NCI-H1694 (cell line): ENCODE results near the gene MYO3B.
"Not testable (repeated sequence)": the region's sequence is repeated elsewhere in the genome, so short reads cannot be mapped to it uniquely, and the experiment has no call there.

Experiments
- DNase-seq: peaks from one replicate; lab custom pipeline; 2025; lab: John Stamatoyannopoulos, UW

MYO3B gene

DNA sequence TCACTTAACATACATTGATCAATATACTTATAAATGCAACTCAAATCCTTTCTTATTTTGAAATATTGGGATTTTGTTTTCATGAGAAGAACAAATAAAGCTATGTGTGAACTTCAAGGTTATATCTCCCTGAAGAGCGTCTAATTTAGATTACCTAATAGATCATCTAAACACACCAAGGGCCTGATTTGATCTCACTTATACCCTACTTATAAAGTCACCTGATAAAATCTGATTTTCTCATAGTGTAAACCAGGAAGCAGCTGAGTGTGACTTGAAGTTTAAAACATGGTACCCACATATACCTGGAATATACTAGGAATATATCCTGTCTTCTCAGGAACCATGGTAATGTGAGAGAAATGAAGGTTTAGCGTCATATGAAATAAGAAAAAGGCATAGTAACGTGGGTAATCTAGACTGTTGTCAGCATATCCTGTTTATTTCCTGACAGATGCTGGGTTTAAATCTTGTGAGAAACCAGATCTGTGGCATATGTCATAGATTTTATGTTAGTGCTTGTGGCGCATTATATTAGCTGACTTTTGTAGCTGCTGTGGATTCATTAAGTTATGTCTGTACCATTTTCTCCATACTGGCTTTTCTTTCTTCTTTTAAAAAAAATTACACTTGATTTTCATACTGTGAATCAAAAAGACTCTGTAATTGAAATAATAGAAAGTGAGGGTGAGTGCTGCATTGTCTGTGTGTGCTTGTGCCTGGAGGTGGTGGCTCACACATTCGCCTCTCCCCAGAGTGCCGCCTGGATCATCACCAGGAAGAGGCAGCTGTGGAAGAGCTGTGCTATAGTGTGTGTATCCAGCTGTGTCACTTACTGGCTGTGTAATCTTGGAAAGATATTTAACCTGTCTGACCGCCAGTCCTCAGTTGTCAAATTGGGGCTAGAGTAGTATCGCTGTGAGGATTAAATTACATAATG is 164.0 kb downstream of the MYO3B start:
- DNase-seq: peak; percentile 22

DNA sequence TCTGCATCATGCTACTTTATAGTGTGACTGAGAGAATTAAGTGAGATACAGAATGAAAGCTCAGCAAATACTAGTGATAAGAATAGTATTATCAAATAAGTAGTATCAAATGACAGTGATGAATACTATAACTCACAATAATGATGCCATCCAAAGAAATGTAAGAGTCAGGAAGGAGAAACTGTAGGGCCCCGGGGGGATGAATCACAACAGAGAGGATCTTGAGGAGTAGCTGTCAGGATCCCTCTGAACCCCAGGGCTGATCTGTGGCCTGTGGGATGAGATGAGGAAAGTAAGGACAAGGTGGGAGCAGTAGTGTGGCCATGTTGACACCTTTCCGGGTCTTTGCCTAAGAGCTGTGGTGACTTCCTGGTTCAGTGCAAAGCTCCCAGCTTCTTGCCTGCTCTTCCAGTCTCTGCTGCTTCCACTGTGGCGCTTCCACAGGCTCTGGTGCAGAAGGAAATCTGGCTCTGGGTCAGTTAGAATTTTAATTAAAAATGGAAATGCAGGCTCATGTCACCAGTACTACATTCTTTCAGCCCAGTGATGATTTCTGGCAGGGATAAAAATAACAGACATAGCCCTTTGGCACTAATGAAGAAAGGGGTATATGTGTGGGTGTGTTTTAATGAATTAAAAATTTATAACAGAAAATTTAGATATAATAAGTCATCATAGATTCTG is 166.9 kb downstream of the MYO3B start:
- DNase-seq: no peak

DNA sequence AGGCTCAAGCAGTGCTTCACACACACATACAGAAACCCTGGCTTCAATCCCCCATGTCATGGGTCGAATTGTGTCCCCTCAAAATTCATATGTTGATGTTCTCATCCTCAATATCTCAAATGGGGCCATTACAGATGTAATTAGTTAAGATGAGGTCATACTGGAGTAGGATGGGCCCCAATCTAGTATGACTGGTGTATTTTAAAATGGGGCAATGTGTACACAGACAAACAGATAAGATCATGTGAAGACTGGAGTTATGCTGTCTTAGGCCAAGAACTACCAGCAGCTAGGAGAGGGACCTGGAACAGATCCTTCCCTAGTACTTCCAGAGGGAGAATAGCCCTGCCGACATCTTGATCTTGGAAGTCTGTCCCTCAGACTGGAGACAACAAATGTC is 167.7 kb downstream of the MYO3B start:
- no peak for DNase-seq

DNA sequence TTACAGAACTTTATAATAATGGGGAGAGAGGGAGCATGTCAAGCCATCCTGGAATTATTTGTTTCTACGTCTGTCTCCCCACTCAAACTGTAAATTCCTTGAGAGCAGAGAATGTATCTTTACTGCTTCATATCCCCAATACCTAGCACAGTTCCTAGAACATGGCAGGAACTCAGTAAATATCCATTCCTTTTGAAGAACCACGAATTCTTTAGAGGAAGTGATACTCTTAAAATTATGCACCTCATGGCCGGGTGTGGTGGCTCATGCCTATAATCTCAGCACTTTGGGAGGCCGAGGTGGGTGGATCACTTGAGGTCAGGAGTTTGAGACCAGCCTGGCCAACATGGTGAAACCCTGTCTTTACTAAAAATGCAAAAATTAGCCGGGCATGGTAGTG is 171.3 kb downstream of the MYO3B start:
- DNase-seq: not testable (repeated sequence)

DNA sequence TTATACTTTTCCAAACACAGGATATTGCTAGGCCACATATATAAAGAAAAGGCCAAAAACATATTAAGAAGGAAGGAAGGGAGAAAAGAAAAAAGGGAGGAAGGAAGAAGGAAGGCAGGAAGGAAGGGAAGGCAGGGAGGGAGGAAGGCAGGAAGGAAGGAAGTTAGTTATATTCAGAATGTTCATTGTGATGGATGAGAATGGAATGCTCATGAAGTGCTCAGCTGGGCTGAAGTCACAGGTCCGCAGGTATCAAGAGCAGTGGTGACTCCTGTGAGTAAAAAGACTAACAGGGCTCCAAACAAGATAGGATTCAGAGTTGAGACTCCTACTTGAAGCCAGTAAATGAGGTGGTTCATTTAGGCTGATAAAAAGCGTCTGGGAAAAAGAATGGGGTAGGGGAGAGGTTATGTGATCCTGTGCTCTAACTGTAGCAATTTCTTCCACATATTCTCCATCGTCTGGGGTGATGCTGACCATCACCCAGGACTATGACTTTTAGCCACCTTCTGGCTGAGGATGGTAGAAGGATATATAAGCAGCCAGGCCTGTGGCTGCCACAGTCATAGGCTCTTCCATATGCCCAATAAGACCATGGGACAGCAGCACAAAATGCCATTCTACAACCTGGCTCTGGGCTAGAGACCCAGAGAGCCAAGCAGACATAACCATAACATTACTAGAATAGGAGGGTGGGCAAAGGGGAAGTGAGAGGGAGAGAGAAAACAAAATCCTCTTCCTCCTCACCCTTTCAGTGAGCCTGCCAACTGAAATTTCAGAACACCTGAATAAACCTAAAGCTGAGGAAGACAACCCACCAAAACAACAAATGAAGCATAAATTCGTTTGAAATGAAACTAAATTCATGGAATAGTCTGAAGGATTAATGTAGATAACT is 173.2 kb downstream of the MYO3B start:
- no peak for DNase-seq

- DNase-seq: no peak
Measured at GRCh38 chr2:170353723-170354122, 175.8 kb downstream of the MYO3B start.

GRCh38 chr2:170354388-170354787 is 176.4 kb downstream of the MYO3B start:
- no peak for DNase-seq

- no peak for DNase-seq
Measured at GRCh38 chr2:170354855-170355780, 177.2 kb downstream of the MYO3B start.

DNA sequence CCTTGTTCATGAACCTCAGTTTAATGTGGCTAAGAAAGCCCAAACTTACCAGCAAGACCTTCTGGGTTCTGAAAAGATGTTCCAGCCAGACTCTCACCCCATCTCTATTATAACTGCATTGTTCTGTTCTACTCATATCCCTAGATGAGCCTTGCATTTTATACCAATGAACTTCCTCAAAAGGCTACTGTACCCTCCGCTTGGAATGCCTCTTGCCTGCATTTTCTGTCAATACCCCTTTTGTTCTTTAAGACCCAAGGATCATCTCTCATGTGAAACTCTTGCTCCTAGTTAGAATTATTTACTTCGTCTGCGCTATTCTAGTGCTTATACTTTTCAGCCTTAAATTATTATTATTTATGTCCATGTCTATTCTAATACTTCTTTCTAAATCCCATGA is 181.5 kb downstream of the MYO3B start:
- no peak for DNase-seq

DNA sequence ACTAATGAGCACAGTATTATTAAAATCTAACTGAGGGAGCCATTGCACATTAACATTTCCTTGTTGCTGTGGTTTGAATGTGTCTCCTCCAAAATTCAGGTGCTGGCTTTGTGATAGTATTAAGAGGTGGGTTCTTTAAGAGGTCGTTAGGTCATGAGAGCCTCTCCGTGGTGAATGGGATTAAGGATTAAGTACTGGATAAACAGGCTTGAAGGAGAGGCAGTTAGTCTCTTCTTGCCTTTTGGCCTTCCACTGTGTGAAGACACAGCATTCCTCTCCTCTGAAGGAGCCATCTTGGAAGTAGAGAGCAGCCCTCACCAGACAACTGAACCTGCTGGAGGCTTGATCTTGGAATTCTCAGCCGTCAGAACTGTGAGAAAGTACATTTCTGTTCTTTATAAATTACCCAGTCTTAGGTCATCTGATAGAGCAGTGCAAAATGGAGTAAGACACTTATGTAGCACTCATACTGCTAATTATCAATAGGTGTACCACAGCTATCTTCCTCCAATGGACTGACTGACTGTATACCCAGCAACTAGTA is 182.7 kb downstream of the MYO3B start:
- no peak for DNase-seq

DNA sequence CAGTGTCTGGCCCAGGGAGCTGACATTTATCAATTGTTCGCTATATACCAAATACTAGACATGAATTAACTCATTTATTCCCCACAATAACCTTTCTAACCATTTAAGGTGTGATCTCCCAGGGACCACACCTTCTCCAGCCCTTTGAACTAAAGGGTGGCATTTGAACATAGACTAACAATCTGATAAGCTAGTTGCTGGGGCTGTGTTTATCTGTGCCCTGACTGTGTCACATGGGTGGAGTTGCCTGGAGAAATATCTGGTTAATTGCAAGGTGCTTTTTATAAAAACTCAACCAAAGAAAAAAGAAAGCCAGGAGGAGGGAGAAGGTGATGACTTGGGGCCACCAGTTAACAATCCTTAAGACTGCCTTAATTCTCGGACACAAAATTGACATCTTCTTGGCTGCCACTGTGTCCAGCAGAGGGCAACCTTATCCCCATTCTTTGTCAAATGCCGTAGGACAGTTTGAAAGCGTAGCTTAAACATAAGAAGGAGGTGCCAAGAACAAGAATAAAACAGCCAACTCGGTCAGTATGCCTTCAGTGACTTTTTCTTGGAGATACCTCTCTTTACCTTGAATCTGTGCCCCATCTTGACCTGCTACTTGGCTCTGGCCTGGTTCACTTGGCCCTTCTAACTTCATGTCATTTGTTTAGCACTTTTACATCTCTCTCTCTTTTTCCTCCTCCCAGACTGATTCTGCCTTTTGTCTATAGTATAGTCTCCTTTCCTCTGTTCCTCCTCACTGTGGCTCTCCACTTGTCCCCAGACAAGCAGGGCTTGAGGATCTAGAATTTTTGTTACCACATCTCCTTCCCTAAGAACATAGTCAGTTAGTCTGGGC is 183.4 kb downstream of the MYO3B start:
- DNase-seq: peak; percentile 6

- DNase-seq: no peak
Measured at GRCh38 chr2:170362313-170362870, 184.4 kb downstream of the MYO3B start.

DNA sequence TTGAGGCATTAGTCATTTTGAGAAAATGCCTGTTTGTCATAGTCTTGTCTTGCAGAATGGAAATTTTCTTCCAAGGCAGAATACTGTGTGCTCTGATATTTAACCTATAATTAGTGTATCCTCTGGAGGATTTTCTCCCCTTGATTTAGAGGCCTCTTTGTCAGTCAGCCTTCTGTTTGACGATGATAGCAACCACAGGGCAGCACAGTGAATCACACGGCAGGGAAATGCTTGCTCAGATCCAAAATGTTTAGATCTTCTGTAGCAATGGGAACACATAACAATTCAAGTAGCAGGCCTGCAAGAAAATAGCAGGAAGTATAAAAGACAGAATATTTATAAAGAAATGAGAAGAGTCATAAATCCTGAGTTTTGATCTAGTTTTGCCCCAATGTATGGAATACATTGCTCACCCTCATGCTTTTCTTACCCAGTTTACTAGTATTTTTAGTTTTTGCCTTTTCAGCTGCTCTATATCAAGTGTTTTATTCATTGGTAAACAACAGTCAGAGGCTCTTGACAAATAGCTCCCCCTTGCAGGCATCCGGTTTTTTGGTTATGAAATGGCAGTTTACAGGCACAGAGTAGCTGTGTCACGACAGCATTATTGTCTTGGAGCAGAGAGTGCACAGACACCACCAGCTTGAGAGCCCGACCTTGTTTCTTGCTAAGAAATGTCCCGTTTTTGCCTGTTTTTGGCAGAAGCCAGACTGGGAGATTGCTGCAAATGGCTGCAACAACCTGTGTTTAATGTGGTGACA is 185.1 kb downstream of the MYO3B start:
- DNase-seq: no peak

DNA sequence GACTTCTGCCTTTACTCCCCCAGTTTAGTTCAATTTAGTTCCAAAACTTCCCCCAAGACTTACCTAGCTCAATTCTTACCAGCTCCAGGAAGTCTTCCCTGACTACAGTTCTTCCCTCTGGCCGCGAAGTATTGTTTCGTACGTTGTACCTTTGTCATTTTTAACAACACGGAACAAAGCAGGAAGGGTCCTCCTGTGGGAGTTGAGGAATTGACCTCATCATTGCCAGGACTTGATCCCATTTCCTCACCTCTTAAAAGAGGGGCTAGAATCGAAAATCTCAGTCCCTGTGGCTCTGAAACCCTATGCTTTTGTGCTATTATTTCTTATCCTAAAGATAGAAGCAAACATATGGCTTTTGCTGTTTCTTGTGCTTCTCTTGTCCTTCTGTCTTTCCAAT is 187.1 kb downstream of the MYO3B start:
- DNase-seq: no peak

GRCh38 chr2:170365686-170366085 is 187.7 kb downstream of the MYO3B start:
- DNase-seq: no peak

GRCh38 chr2:170368370-170368769 is 190.4 kb downstream of the MYO3B start:
- DNase-seq: no peak

GRCh38 chr2:170369228-170369627 is 191.3 kb downstream of the MYO3B start:
- no peak for DNase-seq

GRCh38 chr2:170369894-170370293 is 191.9 kb downstream of the MYO3B start:
- peak; percentile 54 for DNase-seq
